Type B pancreatic cell (in vitro differentiated cells): ENCODE results near the gene SMARCE1. TPM values are rescaled to one million over a fixed set of nuclear protein-coding genes. Genes with fewer than 3 reads are reported as not detected.

Source experiments
- DNase-seq: peaks from one replicate; pipeline ENCODE4 v3.0.0; 2021; ENCODE audit warnings: mixed read lengths; ENCODE audit not compliant: unreplicated experiment; ENCODE audit errors: extremely low spot score
- H3K27ac Mint-ChIP-seq: 2 replicates; pipeline ENCODE4 v1.8.0; 2021; ENCODE audit warnings: mild to moderate bottlenecking, mixed read lengths
- H3K27me3 Mint-ChIP-seq: 2 replicates; pipeline ENCODE4 v1.8.0; 2021; ENCODE audit warnings: mixed read lengths
- H3K36me3 Mint-ChIP-seq: 2 replicates; pipeline ENCODE4 v1.8.0; 2021; ENCODE audit warnings: mixed read lengths
- H3K4me1 Mint-ChIP-seq: one replicate; pipeline ENCODE4 v1.8.0; 2021; ENCODE audit warnings: mixed read lengths; ENCODE audit not compliant: unreplicated experiment
- H3K4me3 Mint-ChIP-seq: 2 replicates; pipeline ENCODE4 v1.8.0; 2021; ENCODE audit warnings: mild to moderate bottlenecking, mixed read lengths
- H3K9me3 Mint-ChIP-seq: 2 replicates; pipeline ENCODE4 v1.8.0; 2021; ENCODE audit warnings: mixed read lengths
- CTCF ChIP-seq: fragments of 200-600 bp; sonication (generic); conservative IDR thresholded peaks from 2 replicates; pipeline ENCODE4 v1.5.0; 2021; ENCODE audit warnings: antibody characterized with exemption, mild to moderate bottlenecking
- total RNA-seq: library from RNA; stranded (reverse); gene quantifications from 2 replicates; pipeline ENCODE4 v1.2.1, GENCODE V29; 2021; ENCODE audit warnings: low replicate concordance

Gene SMARCE1
- total RNA-seq, 1 donor from 2014 or later, result 171 TPM

GRCh38 chr17:40582328-40582901, 65.2 kb downstream of the SMARCE1 start:
- TF ChIP-seq CTCF, result no peak

GRCh38 chr17:40580140-40580539, 67.5 kb downstream of the SMARCE1 start:
- H3K36me3 Mint-ChIP-seq, result no peaks in the 10 kb centered on the region
- H3K4me1 Mint-ChIP-seq, result no peaks in the 10 kb centered on the region
- no peak for TF ChIP-seq CTCF
- H3K9me3 Mint-ChIP-seq, result peaks cover 6% of the 10 kb centered on the region
- H3K27me3 Mint-ChIP-seq, result peaks cover 14% of the 10 kb centered on the region
- H3K4me3 Mint-ChIP-seq, result no peak overlapping the region
- DNase-seq, result no peak
- H3K27ac Mint-ChIP-seq, result no peak overlapping the region

More at GRCh38 chr17:40582328-40582901, 65.2 kb downstream of the SMARCE1 start:
- peaks cover 15% of the 10 kb centered on the region for H3K27me3 Mint-ChIP-seq
- H3K4me1 Mint-ChIP-seq, result no peaks in the 10 kb centered on the region
- H3K4me3 Mint-ChIP-seq, result no peak overlapping the region
- H3K36me3 Mint-ChIP-seq, result no peaks in the 10 kb centered on the region
- no peak overlapping the region for H3K27ac Mint-ChIP-seq
- no peak for DNase-seq
- H3K9me3 Mint-ChIP-seq, result peaks cover 6% of the 10 kb centered on the region

- no peaks in the 10 kb centered on the region for H3K36me3 Mint-ChIP-seq
- DNase-seq, result no peak
- H3K4me1 Mint-ChIP-seq, result no peaks in the 10 kb centered on the region
- H3K27me3 Mint-ChIP-seq, result peaks cover 14% of the 10 kb centered on the region
- peaks cover 8% of the 10 kb centered on the region for H3K9me3 Mint-ChIP-seq
- no peak overlapping the region for H3K4me3 Mint-ChIP-seq
- H3K27ac Mint-ChIP-seq, result no peak overlapping the region
- TF ChIP-seq CTCF, result no peak
These were observed 68.1 kb downstream of the SMARCE1 start for GRCh38 chr17:40579471-40579870.

GRCh38 chr17:40577611-40578065, 70.0 kb downstream of the SMARCE1 start:
- H3K27ac Mint-ChIP-seq, result no peak overlapping the region
- H3K9me3 Mint-ChIP-seq, result peaks cover 5% of the 10 kb centered on the region
- TF ChIP-seq CTCF, result no peak

GRCh38 chr17:40576113-40576740, 71.4 kb downstream of the SMARCE1 start:
- Mint-ChIP-seq H3K27ac (no peak overlapping the region), H3K27me3 (peaks cover 18% of the 10 kb centered on the region), H3K4me1 (no peaks in the 10 kb centered on the region), H3K9me3 (peaks cover 5% of the 10 kb centered on the region), H3K4me3 (peak overlapping the region; percentile 6), H3K36me3 (no peaks in the 10 kb centered on the region)
- no peak for DNase-seq
- TF ChIP-seq CTCF, result no peak

More at GRCh38 chr17:40577611-40578065, 70.0 kb downstream of the SMARCE1 start:
- Mint-ChIP-seq H3K27me3 (peaks cover 12% of the 10 kb centered on the region), H3K4me3 (no peak overlapping the region), H3K4me1 (no peaks in the 10 kb centered on the region), H3K36me3 (no peaks in the 10 kb centered on the region)
- DNase-seq, result no peak

Other genes starting within 250 kb of the SMARCE1 start
- gene TOP2A, start 229.9 kb downstream of the SMARCE1 start, total RNA-seq, result 65.8 and 248 TPM in 2 replicates
- 25.7 and 78.2 TPM in 2 replicates for gene IGFBP4, start 204.4 kb downstream of the SMARCE1 start, total RNA-seq
- 1.8 and 2.3 TPM in 2 replicates for gene TNS4, start 146.2 kb downstream of the SMARCE1 start, total RNA-seq
- not detected in 2 replicates for gene CCR7, start 82.3 kb downstream of the SMARCE1 start, total RNA-seq
- 0.34 and 0.74 TPM in 2 replicates for gene KRT222, start 17.4 kb upstream of the SMARCE1 start, total RNA-seq
- 0.43 TPM in 1 of 2 replicates, not detected in the other for gene KRT24, start 55.9 kb upstream of the SMARCE1 start, total RNA-seq
- gene KRT25, start 107.5 kb upstream of the SMARCE1 start, total RNA-seq, result not detected in 2 replicates
- gene KRT26, start 124.4 kb upstream of the SMARCE1 start, total RNA-seq, result not detected in 2 replicates
- gene KRT27, start 134.7 kb upstream of the SMARCE1 start, total RNA-seq, result not detected in 2 replicates
- 0.21 TPM in 1 of 2 replicates, not detected in the other for gene KRT28, start 152.1 kb upstream of the SMARCE1 start, total RNA-seq
- gene KRT10, start 174.8 kb upstream of the SMARCE1 start, total RNA-seq, result 60.2 and 83.0 TPM in 2 replicates
- not detected in 2 replicates for gene KRT12, start 219.4 kb upstream of the SMARCE1 start, total RNA-seq
- 13.0 and 41.9 TPM in 2 replicates for gene KRT20, start 237.4 kb upstream of the SMARCE1 start, total RNA-seq